Heart left ventricle (tissue), 13 donors: ENCODE results near the gene HBQ1.

Experiments used
- POLR2A ChIP-seq, 2 donors: fragments of 450-650 bp; IDR thresholded peaks; one replicate each; pipeline ENCODE4 v1.6.1; 2017; ENCODE audit warnings: antibody characterized with exemption in 2 of 2, mild to moderate bottlenecking in 2 of 2, moderate library complexity in 2 of 2
- TF ChIP-seq, protein P1 (sequence below), 12 donors: fragments of 200-600 bp; sonication (generic) in 4 of 12; IDR thresholded peaks; one replicate each; pipeline versions ENCODE4 v1.5.0 to v1.8.0; 2018 to 2022; ENCODE audit warnings: antibody characterized with exemption in 12 of 12, mild to moderate bottlenecking in 5 of 12
- donor health status: ischemic (EF 13 %, LVEDD 7.1; RV severe dilation, severe dysfunction).
- donor health status: DM: no; HTN: yes; CAD: no.
- donor health status: DM: no; HTN: no; CAD: no.
- donor health status: ischemic (EF 25% LVEDD 6.9; RV normal size, moderate dysfunction).
- donor health status: ischemic (EF 25% LVEDD 5.7; RV mildly dilated, moderate dysfunction).
- donor health status: ischemic (EF 35%, LVEDD 5.7; RV mildly dilated, moderate dysfunction).
- donor health status: nonischemic (EF 11% LVEDD 7.7; RV severe dilation, severe dysfunction).
- donor health status: DM: yes; HTN: yes; CAD: no.
- donor health status: PGD.
- donor health status: ischemic (EF 29% LVEDD 5.4; RV normal size, mild dysfunction).
- donor health status: nonischemic (EF 23%, LVEDD 6.1; RV moderate dilation, normal function).

GRCh38 chr16:138049-138417, 42.2 kb upstream of the HBQ1 start:
- TF ChIP-seq, protein P1, sequence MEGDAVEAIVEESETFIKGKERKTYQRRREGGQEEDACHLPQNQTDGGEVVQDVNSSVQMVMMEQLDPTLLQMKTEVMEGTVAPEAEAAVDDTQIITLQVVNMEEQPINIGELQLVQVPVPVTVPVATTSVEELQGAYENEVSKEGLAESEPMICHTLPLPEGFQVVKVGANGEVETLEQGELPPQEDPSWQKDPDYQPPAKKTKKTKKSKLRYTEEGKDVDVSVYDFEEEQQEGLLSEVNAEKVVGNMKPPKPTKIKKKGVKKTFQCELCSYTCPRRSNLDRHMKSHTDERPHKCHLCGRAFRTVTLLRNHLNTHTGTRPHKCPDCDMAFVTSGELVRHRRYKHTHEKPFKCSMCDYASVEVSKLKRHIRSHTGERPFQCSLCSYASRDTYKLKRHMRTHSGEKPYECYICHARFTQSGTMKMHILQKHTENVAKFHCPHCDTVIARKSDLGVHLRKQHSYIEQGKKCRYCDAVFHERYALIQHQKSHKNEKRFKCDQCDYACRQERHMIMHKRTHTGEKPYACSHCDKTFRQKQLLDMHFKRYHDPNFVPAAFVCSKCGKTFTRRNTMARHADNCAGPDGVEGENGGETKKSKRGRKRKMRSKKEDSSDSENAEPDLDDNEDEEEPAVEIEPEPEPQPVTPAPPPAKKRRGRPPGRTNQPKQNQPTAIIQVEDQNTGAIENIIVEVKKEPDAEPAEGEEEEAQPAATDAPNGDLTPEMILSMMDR (IDR thresholded peaks at IDR 0.05): no peak
- no peak for TF ChIP-seq POLR2A (IDR thresholded peaks at IDR 0.05)
